ENCODE measurements around the gene SNAPIN.

SNAPIN gene

DNA sequence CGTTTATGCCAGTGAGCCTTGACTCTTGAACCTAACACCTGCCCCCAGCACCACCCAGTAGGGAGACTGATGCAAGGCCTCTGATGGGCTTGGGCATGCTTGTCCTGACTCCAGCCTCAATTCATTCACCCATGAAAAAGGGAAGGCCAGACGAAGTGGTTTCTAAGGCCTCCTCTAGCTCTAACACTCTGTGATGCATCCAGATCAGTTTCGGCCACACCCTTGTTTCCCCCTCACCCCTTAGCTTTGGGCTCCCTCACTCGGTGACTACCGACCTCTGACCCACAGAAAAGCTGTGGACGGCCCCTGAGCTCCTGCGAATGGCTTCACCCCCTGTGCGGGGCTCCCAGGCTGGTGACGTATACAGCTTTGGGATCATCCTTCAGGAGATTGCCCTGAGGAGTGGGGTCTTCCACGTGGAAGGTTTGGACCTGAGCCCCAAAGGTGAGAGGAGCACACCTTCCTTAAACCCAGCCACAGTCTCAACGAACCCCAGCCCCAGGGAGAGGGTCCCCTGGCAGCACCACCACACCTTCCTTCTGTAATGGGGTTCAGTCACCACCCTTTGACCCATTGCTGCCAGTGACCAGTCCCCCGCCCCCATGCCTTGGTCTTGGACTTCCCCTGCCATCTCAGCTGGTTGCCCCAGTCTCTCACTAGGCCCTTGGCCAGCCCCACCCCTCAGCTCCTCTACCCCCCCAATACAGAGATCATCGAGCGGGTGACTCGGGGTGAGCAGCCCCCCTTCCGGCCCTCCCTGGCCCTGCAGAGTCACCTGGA, 29.0 kb downstream of the SNAPIN start:
- no peaks in the 10 kb centered on the region for H3K79me2 ChIP-seq
- no peaks in the 10 kb centered on the region for H3K36me3 ChIP-seq (ENCODE audit: control insufficient read depth, insufficient read depth, low read length)
- TF ChIP-seq, protein P1, sequence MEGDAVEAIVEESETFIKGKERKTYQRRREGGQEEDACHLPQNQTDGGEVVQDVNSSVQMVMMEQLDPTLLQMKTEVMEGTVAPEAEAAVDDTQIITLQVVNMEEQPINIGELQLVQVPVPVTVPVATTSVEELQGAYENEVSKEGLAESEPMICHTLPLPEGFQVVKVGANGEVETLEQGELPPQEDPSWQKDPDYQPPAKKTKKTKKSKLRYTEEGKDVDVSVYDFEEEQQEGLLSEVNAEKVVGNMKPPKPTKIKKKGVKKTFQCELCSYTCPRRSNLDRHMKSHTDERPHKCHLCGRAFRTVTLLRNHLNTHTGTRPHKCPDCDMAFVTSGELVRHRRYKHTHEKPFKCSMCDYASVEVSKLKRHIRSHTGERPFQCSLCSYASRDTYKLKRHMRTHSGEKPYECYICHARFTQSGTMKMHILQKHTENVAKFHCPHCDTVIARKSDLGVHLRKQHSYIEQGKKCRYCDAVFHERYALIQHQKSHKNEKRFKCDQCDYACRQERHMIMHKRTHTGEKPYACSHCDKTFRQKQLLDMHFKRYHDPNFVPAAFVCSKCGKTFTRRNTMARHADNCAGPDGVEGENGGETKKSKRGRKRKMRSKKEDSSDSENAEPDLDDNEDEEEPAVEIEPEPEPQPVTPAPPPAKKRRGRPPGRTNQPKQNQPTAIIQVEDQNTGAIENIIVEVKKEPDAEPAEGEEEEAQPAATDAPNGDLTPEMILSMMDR (IDR thresholded peaks at IDR 0.05), result no peak
- H3K27me3 ChIP-seq (ENCODE audit: control insufficient read depth, insufficient read depth, low read length), result no peaks in the 10 kb centered on the region
- H3K4me2 ChIP-seq (ENCODE audit: low read length), result no peak overlapping the region
- H3K9ac ChIP-seq, result no peak overlapping the region
- H3K4me1 ChIP-seq, result no peaks in the 10 kb centered on the region
- no peak overlapping the region for H3K4me3 ChIP-seq (ENCODE audit: low read depth, low read length)
- no peak overlapping the region for H2AFZ ChIP-seq
- H3K27ac ChIP-seq, result no peak overlapping the region
- H3K9me3 ChIP-seq (ENCODE audit: control insufficient read depth, low read length), result no peaks in the 10 kb centered on the region

DNA sequence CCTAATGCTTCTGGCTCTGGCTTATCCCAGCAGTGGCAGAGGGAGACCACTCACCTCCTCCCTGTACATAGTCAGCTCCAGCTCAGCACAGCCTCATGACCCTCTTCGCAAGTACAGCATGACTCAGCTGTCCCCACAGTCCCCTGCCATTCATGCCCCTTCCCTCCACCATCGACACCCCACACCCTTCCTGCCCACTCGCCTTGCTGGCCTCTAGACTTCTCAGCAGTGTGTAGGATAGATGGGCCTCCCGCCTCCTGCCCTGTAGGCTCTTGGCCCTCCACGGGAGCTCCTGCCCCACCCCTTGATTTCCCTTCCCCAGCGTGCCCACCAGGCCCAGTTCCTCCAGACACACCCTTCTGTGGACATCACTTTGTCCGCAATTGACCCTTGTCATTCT, 29.8 kb downstream of the SNAPIN start:
- no peak overlapping the region for H3K4me2 ChIP-seq (ENCODE audit: low read length)
- H3K9me3 ChIP-seq (ENCODE audit: control insufficient read depth, low read length), result no peaks in the 10 kb centered on the region
- no peak overlapping the region for H2AFZ ChIP-seq
- H3K79me2 ChIP-seq, result no peaks in the 10 kb centered on the region
- no peaks in the 10 kb centered on the region for H3K36me3 ChIP-seq (ENCODE audit: control insufficient read depth, insufficient read depth, low read length)
- H3K27me3 ChIP-seq (ENCODE audit: control insufficient read depth, insufficient read depth, low read length), result no peaks in the 10 kb centered on the region
- H3K9ac ChIP-seq, result no peak overlapping the region
- TF ChIP-seq, protein P1 (IDR thresholded peaks at IDR 0.05), result no peak
- no peak overlapping the region for H3K4me3 ChIP-seq (ENCODE audit: low read depth, low read length)
- no peak overlapping the region for H3K27ac ChIP-seq
- H3K4me1 ChIP-seq, result no peaks in the 10 kb centered on the region

GRCh38 chr1:153688736-153689328, 30.3 kb downstream of the SNAPIN start:
- no peak overlapping the region for H3K9ac ChIP-seq
- no peaks in the 10 kb centered on the region for H3K36me3 ChIP-seq (ENCODE audit: control insufficient read depth, insufficient read depth, low read length)
- H3K4me3 ChIP-seq (ENCODE audit: low read depth, low read length), result no peak overlapping the region
- H3K9me3 ChIP-seq (ENCODE audit: control insufficient read depth, low read length), result no peaks in the 10 kb centered on the region
- no peak overlapping the region for H2AFZ ChIP-seq
- H3K4me2 ChIP-seq (ENCODE audit: low read length), result no peak overlapping the region
- no peaks in the 10 kb centered on the region for H3K4me1 ChIP-seq
- TF ChIP-seq, protein P1 (IDR thresholded peaks at IDR 0.05), result no peak
- no peaks in the 10 kb centered on the region for H3K79me2 ChIP-seq
- no peaks in the 10 kb centered on the region for H3K27me3 ChIP-seq (ENCODE audit: control insufficient read depth, insufficient read depth, low read length)
- H3K27ac ChIP-seq, result no peak overlapping the region

DNA sequence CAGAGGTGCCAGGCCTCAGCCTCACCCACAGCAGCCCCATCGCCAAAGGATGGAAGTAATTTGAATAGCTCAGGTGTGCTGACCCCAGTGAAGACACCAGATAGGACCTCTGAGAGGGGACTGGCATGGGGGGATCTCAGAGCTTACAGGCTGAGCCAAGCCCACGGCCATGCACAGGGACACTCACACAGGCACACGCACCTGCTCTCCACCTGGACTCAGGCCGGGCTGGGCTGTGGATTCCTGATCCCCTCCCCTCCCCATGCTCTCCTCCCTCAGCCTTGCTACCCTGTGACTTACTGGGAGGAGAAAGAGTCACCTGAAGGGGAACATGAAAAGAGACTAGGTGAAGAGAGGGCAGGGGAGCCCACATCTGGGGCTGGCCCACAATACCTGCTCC, 35.0 kb downstream of the SNAPIN start:
- H3K4me1 ChIP-seq, result no peaks in the 10 kb centered on the region
- TF ChIP-seq, protein P1 (IDR thresholded peaks at IDR 0.05), result no peak
- H3K27ac ChIP-seq, result no peak overlapping the region
- H3K36me3 ChIP-seq (ENCODE audit: control insufficient read depth, insufficient read depth, low read length), result no peaks in the 10 kb centered on the region
- H3K9me3 ChIP-seq (ENCODE audit: control insufficient read depth, low read length), result no peaks in the 10 kb centered on the region
- H3K27me3 ChIP-seq (ENCODE audit: control insufficient read depth, insufficient read depth, low read length), result no peaks in the 10 kb centered on the region
- H3K4me2 ChIP-seq (ENCODE audit: low read length), result no peak overlapping the region
- H2AFZ ChIP-seq, result no peak overlapping the region
- H3K79me2 ChIP-seq, result no peaks in the 10 kb centered on the region
- H3K4me3 ChIP-seq (ENCODE audit: low read depth, low read length), result no peak overlapping the region
- no peak overlapping the region for H3K9ac ChIP-seq

DNA sequence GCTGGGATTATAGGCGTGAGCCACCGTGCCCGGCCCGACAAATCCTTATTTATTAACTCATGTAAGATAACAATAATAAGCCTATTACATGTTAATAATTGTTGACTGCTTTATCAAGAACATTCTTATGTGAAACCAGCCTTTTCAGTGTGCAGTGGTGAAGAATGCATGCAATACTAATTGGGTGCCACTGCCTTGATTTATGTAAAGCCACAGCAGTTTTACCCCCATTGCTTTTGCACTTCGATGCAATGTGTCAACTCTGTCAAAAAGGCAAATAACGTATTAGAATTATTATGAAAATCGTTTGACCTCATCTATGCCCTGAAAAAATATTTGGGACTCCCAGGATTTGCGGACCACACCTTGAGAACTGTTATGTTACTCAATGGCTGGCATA, 38.2 kb downstream of the SNAPIN start:
- Histone ChIP-seq H3K79me2 (no peaks in the 10 kb centered on the region), H3K27ac (no peak overlapping the region), H3K27me3 (ENCODE audit: control insufficient read depth, insufficient read depth, low read length) (no peaks in the 10 kb centered on the region), H3K4me1 (no peaks in the 10 kb centered on the region), H3K36me3 (ENCODE audit: control insufficient read depth, insufficient read depth, low read length) (no peaks in the 10 kb centered on the region), H3K4me3 (ENCODE audit: low read depth, low read length) (no peak overlapping the region), H3K9me3 (ENCODE audit: control insufficient read depth, low read length) (no peaks in the 10 kb centered on the region), H3K4me2 (ENCODE audit: low read length) (no peak overlapping the region), H3K9ac (no peak overlapping the region), H2AFZ (no peak overlapping the region)
- TF ChIP-seq, protein P1 (IDR thresholded peaks at IDR 0.05), result no peak
